NCI-H146 treated with DMSO at 0.1 percent for 48 hours (cell line): ENCODE results near the gene RARS1.

Experiments
- DNase-seq: peaks from one replicate; lab custom pipeline; 2025; ENCODE audit not compliant: unreplicated experiment; lab: John Stamatoyannopoulos, UW

Gene RARS1

GRCh38 chr5:168553377-168554130, 67.3 kb downstream of the RARS1 start:
- no peak for DNase-seq

DNA sequence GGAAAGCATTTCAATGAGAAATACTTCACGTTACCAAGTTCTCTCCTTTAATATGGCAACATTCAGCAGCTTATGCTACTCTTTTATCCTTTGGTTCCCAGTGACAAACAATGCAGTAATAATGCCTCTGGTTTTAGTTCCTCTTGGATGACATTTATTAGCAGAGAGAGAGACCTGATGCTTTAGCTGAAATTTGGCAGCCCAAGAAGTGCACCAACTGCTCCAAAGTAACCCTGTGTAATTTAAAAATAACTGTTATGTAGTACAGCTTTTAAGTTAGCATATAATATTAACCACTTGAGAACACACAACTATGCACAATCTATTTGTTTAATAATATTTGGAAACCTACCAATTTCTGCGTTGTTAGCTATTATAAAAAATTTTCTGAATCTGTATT, 71.1 kb downstream of the RARS1 start:
- DNase-seq, result no peak

DNA sequence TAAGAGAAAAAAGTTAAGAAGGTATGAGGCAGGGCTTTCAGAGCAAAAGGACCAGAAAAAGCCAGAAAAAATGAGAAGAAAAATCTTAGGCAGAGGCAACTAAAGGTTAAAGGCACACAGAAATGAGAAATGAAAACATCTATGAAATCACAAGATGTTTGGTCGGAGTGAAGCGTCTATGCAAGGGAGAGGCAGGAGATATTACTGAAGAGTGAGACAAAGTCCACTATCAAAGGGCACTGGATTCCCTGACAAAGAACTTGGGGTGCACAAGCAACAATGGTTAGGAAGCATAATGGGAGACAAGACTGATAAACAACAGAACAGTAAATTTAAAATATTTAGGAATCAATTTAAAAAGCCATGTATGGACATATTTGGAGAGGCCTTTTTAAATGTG, 76.0 kb downstream of the RARS1 start:
- DNase-seq, result no peak

- DNase-seq, result no peak
Observed at GRCh38 chr5:168563959-168564358, 77.7 kb downstream of the RARS1 start.

DNA sequence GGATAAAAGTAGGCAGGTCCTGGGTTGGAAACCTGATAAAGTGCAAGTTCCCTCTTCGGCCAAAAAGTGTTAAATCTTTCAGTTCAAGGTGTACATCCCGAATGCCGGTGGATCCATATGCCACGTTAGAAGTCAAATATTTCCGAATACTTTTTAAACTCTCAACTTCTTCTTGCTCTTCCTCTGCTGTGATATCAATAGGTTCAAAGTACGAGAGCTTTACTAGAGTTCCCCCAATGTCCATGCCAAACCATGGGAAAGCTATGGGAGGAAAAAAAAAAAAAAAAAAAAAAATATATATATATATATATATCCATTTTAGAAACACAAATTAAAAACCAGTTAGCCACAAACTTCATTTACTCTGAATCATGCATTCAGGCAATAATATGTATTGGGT, 82.5 kb downstream of the RARS1 start:
- no peak for DNase-seq
